ENCODE results near the gene MKLN1. TPM values are rescaled to one million over a fixed set of nuclear protein-coding genes. Genes with fewer than 3 reads are reported as not detected.

Gene MKLN1
- total RNA-seq, 1 experiment from 2014 or later: 48.5 TPM

DNA sequence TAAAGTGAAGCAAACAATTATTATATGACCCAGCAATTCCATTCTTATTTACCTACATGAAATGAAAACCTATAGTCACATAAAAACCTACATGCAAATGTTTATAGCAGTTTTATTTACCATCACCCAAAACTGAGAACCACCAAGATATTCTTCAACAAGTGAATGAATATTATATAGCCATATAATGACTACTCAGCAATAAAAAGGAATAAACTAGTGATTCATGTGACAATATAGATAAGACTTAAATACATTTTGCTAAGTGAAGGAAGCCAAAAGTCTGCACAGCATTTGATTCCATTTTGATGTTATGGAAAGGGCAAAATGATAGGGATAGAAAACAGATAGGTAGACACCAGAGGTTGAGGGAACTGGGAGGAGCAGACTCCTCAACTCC is 197.0 kb downstream of the MKLN1 start:
- ChIA-PET RAD21 (ENCODE audit: low non-redundant PET in 1 of 2, low total read pairs in 2 of 2, uncharacterized antibody in 2 of 2, unreplicated experiment in 2 of 2) (no interaction called here), POLR2A (no interaction called here), CTCF (interaction anchor here (1.3 kb wide), 1 partner anchor 22 kb away, joined by 3 read pairs; no protein-coding TSS in a partner anchor)
- H3K4me1 ChIP-seq (ENCODE audit: control insufficient read depth in 1 of 2, insufficient read depth in 2 of 2, low read length in 2 of 2): peaks cover 23 to 29% of the 10 kb centered on the region in 2 experiments
- TF ChIP-seq CEBPB (IDR thresholded peaks at IDR 0.05; ENCODE audit: low read depth): no peak
- no peak for TF ChIP-seq SRF (IDR thresholded peaks at IDR 0.05; ENCODE audit: low read depth)
- no peak for TF ChIP-seq EGR1 (IDR thresholded peaks at IDR 0.05; ENCODE audit: low read depth)
- TF ChIP-seq RAD21 (IDR thresholded peaks at IDR 0.05; ENCODE audit: low read depth): no peak
- TF ChIP-seq FOSL1 (IDR thresholded peaks at IDR 0.05; ENCODE audit: low read depth): no peak
- no peak for TF ChIP-seq ZFX (IDR thresholded peaks at IDR 0.05)
- TF ChIP-seq, protein P1, sequence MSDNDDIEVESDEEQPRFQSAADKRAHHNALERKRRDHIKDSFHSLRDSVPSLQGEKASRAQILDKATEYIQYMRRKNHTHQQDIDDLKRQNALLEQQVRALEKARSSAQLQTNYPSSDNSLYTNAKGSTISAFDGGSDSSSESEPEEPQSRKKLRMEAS (IDR thresholded peaks at IDR 0.05): no peak
- TF ChIP-seq, protein P2, sequence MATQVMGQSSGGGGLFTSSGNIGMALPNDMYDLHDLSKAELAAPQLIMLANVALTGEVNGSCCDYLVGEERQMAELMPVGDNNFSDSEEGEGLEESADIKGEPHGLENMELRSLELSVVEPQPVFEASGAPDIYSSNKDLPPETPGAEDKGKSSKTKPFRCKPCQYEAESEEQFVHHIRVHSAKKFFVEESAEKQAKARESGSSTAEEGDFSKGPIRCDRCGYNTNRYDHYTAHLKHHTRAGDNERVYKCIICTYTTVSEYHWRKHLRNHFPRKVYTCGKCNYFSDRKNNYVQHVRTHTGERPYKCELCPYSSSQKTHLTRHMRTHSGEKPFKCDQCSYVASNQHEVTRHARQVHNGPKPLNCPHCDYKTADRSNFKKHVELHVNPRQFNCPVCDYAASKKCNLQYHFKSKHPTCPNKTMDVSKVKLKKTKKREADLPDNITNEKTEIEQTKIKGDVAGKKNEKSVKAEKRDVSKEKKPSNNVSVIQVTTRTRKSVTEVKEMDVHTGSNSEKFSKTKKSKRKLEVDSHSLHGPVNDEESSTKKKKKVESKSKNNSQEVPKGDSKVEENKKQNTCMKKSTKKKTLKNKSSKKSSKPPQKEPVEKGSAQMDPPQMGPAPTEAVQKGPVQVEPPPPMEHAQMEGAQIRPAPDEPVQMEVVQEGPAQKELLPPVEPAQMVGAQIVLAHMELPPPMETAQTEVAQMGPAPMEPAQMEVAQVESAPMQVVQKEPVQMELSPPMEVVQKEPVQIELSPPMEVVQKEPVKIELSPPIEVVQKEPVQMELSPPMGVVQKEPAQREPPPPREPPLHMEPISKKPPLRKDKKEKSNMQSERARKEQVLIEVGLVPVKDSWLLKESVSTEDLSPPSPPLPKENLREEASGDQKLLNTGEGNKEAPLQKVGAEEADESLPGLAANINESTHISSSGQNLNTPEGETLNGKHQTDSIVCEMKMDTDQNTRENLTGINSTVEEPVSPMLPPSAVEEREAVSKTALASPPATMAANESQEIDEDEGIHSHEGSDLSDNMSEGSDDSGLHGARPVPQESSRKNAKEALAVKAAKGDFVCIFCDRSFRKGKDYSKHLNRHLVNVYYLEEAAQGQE (IDR thresholded peaks at IDR 0.05; ENCODE audit: low read depth): no peak
- TF ChIP-seq SIN3A (IDR thresholded peaks at IDR 0.05; ENCODE audit: low read depth): no peak
- no peak for TF ChIP-seq POLR2A (IDR thresholded peaks at IDR 0.05; ENCODE audit: borderline replicate concordance, extremely low read depth, insufficient read depth, insufficient read length)
- TF ChIP-seq, protein P3, sequence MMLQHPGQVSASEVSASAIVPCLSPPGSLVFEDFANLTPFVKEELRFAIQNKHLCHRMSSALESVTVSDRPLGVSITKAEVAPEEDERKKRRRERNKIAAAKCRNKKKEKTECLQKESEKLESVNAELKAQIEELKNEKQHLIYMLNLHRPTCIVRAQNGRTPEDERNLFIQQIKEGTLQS (IDR thresholded peaks at IDR 0.05): no peak
- no peak for TF ChIP-seq POLR2AphosphoS5 (IDR thresholded peaks at IDR 0.05; ENCODE audit: low read depth, low read length)
- TF ChIP-seq, protein P4, sequence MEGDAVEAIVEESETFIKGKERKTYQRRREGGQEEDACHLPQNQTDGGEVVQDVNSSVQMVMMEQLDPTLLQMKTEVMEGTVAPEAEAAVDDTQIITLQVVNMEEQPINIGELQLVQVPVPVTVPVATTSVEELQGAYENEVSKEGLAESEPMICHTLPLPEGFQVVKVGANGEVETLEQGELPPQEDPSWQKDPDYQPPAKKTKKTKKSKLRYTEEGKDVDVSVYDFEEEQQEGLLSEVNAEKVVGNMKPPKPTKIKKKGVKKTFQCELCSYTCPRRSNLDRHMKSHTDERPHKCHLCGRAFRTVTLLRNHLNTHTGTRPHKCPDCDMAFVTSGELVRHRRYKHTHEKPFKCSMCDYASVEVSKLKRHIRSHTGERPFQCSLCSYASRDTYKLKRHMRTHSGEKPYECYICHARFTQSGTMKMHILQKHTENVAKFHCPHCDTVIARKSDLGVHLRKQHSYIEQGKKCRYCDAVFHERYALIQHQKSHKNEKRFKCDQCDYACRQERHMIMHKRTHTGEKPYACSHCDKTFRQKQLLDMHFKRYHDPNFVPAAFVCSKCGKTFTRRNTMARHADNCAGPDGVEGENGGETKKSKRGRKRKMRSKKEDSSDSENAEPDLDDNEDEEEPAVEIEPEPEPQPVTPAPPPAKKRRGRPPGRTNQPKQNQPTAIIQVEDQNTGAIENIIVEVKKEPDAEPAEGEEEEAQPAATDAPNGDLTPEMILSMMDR (IDR thresholded peaks at IDR 0.05 in 2 of 3, conservative IDR thresholded peaks at IDR 0.05 in 1 of 3; ENCODE audit: borderline replicate concordance in 1 of 3, insufficient read depth in 1 of 3, low read depth in 2 of 3, low read length in 2 of 3): no peak
- TF ChIP-seq EZH2 (IDR thresholded peaks at IDR 0.05): no peak
- no peak for TF ChIP-seq ELF1 (IDR thresholded peaks at IDR 0.05; ENCODE audit: borderline replicate concordance, low read depth)
- no peak for TF ChIP-seq YY1 (IDR thresholded peaks at IDR 0.05; ENCODE audit: extremely low read depth, insufficient replicate concordance, low read depth, low read length)
- no peak for TF ChIP-seq SP1 (IDR thresholded peaks at IDR 0.05; ENCODE audit: low read depth)
- no peak for TF ChIP-seq CBX3 (IDR thresholded peaks at IDR 0.05; ENCODE audit: low read depth)
- TF ChIP-seq, protein P5, sequence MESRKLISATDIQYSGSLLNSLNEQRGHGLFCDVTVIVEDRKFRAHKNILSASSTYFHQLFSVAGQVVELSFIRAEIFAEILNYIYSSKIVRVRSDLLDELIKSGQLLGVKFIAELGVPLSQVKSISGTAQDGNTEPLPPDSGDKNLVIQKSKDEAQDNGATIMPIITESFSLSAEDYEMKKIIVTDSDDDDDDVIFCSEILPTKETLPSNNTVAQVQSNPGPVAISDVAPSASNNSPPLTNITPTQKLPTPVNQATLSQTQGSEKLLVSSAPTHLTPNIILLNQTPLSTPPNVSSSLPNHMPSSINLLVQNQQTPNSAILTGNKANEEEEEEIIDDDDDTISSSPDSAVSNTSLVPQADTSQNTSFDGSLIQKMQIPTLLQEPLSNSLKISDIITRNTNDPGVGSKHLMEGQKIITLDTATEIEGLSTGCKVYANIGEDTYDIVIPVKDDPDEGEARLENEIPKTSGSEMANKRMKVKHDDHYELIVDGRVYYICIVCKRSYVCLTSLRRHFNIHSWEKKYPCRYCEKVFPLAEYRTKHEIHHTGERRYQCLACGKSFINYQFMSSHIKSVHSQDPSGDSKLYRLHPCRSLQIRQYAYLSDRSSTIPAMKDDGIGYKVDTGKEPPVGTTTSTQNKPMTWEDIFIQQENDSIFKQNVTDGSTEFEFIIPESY (IDR thresholded peaks at IDR 0.05; ENCODE audit: extremely low read depth, insufficient replicate concordance, low read length): no peak
- no peak for TF ChIP-seq ZNF274 (IDR thresholded peaks at IDR 0.05; ENCODE audit: low read depth, low read length)
- H3K36me3 ChIP-seq (ENCODE audit: control insufficient read depth in 1 of 2, insufficient read depth in 2 of 2, low read length in 2 of 2): no peaks in the 10 kb centered on the region
- H3K9ac ChIP-seq (ENCODE audit: low read length): no peak overlapping the region
- H3K27ac ChIP-seq (ENCODE audit: low read depth, low read length): no peak overlapping the region
- H4K20me1 ChIP-seq (ENCODE audit: insufficient read depth): no peaks in the 10 kb centered on the region
- peaks cover 3% of the 10 kb centered on the region; the same call in 1 of the 2 replicates for H3K79me2 ChIP-seq (ENCODE audit: insufficient read depth, low read length)
- ATAC-seq: no peak
- H3K4me2 ChIP-seq (ENCODE audit: low read length): no peak overlapping the region
- BruUV-seq (replicated peaks): no TSS peak
- H3K9me2 ChIP-seq (ENCODE audit: insufficient read depth): no peaks in the 10 kb centered on the region
- no peaks in the 10 kb centered on the region for H3K9me3 ChIP-seq (ENCODE audit: control insufficient read depth in 1 of 2, insufficient read depth in 1 of 2, low read depth in 1 of 2, low read length in 2 of 2)
- DNase-seq (ENCODE audit: low read depth, low spot score): no peak
- no peaks in the 10 kb centered on the region for H3K27me3 ChIP-seq (ENCODE audit: insufficient read depth, low read length)
- no peak overlapping the region for H3K4me3 ChIP-seq (replicated peaks in 1 of 2; ENCODE audit: low read depth in 1 of 2, low read length in 2 of 2)
- no peak overlapping the region for H2AFZ ChIP-seq (ENCODE audit: low read depth, low read length, poor library complexity, severe bottlenecking)
- intact Hi-C loops (cut with micrococcal nuclease): no loop called here

Measured in HCT116 (cell line).